GM21717 (cell line): Measurements from ENCODE around the gene LCA5.
"Not testable (repeated sequence)": the region's sequence is repeated elsewhere in the genome, so short reads cannot be mapped to it uniquely, and the experiment has no call there.

Experiments used
- ATAC-seq: cut with Tn5 transposase; IDR thresholded peaks from one replicate; pipeline ENCODE4 v1.9.1; 2021; ENCODE audit warnings: mild to moderate bottlenecking, moderate library complexity; ENCODE audit not compliant: unreplicated experiment

Gene LCA5

DNA sequence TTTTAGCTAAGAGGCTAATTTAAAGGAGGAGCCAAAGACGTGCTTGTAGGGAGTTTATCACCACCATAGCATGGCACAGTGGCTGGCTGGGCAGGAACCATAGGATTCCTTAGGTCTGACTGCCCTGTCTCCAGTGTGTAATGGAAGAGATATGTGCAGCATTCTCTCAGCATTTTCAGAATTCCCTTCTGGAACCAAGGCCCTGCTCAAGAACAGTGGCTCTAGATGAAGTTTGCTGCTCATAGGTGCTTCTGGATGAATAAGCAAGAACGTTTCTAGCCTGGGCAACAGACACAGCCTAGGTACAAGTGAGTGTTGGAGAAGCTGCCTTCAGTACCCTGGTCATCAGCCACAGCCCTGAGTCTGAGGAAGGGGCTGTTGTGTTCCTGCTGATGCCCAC lies 69.1 kb downstream of the LCA5 start:
- ATAC-seq = no peak

DNA sequence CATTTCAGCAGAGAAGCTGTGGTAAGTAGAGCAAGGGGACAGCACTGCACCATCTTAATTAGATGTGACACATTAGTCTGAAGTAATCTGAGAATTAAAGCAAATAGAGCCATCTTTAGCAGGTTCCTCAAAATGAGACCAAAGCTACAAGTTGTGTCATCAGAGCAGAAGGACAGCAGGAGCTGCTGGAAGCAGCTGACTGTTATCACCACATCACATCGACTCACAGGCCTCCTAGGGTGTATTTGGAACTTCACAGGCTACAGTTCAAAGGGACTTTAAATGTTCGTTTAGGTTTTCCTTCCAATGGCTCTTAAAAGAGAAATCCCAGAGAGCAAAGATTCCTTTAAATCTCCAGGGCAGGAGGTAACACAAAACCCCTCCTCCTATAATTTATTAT lies 69.5 kb downstream of the LCA5 start:
- no peak for ATAC-seq

DNA sequence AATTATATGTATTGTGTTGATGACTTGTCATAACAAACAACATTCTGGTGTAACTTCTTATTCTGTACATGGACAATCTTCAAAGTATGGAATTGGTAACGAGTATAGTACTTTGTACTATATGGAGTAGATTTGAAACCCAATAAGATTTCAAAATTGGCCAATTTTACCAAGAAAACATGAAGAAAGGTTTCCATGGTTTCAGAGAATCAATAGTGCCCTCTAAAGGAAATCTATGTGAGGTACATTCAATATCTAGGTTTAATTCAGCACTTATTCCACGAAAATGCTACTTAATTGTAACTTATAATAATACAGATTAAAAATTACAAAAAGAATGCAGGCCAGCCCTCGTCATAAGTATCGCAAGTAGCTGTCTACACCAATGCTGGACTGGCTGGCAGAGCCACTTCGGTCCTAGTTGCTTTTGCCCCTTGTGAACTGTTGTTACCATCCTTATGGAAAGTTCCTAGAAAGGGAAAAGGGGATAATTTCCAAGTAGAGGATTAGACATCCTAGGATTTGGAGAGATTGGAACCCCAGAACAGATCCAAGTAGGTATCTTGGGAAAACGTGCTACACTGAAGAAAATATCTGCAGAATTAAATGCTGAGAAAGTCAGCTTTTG lies 70.9 kb downstream of the LCA5 start:
- no peak for ATAC-seq

DNA sequence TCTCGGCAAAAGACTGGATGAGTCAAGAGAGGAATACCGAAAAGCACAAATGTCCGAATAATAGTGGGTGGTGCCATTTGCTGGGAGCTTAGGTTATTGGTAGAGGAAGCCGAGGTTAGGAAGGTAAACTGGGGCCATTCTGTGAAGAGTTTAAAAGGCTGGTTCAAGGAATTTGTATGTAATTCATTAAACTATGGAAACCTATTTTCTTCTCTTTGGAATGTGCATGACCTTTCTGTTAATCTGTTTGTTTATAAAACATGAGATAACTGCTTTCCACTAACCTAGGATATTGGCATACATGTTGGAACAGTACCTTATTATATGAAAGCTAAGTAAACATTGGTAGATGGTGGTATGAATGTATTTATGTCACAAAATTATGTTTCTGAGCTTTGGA lies 71.8 kb downstream of the LCA5 start:
- no peak for ATAC-seq

DNA sequence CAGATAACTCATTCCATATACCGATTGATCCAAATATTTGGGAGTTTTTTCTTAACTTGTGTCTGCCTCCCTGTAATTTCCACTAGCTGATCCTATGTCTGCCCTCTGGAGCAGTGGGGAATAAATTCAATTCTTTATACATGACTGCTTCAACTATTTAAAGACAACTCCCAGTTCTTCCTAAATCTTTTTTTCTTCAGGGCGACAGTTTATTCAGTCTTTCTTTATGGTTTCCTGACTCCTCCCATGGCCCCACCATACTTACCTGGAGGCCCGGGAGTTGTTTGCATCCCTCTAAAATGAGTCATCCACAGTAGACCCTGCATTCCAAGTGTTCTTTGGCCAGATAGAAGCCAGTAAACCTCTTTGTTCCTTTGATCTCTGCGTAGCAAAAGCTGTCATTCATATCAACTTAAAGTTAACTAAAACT lies 73.6 kb downstream of the LCA5 start:
- no peak for ATAC-seq

GRCh38 chr6:79461205-79461604 lies 76.0 kb downstream of the LCA5 start:
- no peak for ATAC-seq

- ATAC-seq = no peak
These were observed 81.8 kb downstream of the LCA5 start for GRCh38 chr6:79455446-79455845.

DNA sequence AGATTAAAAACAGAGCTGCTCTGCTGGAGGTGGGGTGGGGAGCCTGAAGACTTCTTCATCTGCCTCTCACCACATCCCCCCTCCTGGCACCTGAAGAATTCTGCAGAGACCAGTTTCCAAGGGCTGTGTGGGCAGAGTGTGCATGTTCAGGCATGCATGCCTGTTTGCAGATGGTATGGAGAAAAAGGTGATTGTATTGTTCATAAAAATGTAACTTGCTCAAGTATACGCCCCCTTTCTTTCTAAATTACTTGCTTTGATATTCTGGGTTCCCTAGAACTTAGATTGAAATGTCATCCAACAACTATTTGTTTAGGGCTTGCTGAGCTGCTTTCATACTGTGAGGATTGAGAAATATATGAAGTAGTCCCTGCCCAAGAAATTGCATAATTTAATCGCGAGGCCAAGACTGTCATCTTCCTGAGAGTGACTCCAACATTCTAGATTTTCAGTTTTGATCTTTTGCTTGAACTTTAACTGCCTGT lies 83.6 kb downstream of the LCA5 start:
- no peak for ATAC-seq

DNA sequence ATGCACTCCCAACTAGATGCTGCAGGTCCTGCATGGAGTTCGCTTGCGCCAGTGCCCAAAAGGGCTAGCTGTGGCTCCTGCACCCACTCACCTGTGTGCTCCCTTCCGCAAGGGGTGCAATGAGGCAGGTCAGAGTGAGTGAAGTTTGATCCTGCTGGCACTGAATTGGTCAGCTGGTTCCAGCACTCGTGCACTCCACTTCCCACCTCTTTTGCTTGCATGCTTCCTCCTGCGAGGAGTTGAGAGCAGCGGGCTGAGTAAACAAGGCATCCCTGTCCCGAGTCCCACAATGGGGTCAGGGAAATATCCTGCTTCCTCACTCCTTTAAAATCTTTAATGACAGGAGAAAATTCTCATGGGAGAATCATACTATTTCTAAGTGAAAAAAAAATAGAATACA lies 86.2 kb downstream of the LCA5 start:
- no peak for ATAC-seq

DNA sequence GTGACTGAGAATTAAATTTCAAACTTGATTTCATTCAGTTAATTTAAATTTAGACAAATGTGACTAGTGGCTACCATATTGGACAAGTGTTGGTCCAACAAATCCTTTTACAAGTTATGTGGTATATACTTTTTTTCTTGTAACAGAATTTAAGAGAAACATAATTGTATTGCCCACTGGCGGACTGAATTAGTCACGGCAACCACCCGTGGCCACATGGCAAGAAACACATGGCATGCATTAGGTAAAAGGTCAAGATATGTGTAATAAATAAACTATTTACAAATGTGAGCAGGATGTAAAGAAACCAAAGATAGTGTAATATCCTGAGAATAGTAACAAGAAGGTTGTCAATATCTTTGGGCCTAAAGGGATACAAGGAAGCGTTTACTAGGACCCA lies 91.2 kb downstream of the LCA5 start:
- ATAC-seq = no peak

DNA sequence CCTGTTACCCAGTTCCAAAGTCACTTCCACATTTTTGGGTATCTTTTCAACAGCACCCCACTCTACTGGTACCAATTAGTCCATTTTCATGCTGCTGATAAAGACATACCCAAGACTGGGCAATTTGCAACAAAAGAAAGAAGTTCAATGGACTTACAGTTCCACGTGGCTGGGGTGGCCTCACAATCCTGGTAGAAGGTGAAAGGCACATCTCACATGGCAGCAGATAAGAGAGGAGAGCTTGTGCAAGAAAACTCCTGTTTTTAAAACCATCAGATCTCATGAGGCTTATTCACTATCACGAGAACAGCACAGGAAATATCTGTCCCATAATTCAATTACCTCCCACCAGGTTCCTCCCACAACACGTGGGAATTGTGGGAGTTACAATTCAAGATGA lies 93.4 kb downstream of the LCA5 start:
- not testable (repeated sequence) for ATAC-seq

GRCh38 chr6:79441192-79441591 lies 96.0 kb downstream of the LCA5 start:
- ATAC-seq = no peak

- no peak for ATAC-seq
These were observed 96.6 kb downstream of the LCA5 start for GRCh38 chr6:79440598-79440997.

- ATAC-seq = no peak
These were observed 99.2 kb downstream of the LCA5 start for GRCh38 chr6:79438030-79438429.

DNA sequence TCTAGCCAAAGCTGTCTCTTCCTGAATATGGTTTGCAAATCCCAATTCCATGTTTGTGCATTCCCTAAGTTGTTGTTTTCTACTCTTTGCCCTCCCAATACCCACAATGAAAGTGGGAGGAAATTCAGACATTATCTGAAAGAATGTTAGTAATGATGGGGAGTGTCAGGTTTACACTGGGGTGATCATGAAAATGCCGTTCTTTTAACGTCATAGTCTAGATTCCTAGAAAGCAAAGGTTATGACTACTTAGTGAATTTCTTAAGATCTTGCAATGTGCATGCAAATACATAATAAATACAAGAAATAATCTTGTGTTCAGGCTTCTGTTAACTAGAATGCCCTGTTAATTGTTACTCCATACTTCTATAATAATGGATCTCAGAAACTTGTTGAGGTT lies 101.0 kb downstream of the LCA5 start:
- ATAC-seq = no peak

DNA sequence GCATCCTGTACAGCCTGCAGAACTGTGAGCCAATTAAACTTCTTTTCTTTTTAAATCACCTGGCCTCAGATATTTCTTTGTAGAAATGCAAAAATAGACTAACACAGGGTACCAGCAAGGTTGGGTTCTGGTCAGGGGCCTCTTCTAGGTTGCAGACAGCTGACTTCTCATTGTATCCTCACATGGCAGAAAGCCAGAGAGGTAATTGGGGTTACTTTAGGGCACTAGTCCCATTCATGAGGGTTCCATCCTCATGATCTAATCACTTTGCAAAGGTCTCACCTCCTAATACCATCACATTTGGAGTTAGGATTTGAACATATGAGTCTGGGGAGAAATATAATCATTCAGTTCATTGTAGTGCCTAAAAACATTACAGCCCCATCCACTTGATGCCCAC lies 101.5 kb downstream of the LCA5 start:
- ATAC-seq = no peak
